Effector memory CD8-positive, alpha-beta T cell (primary cell): ENCODE data around the gene DELE1.

ENCODE experiments used
- ATAC-seq: fragments of 150-1000 bp; cut with Tn5 transposase; replicated peaks from 2 replicates; pipeline ENCODE4 v1.10.0; 2021; ENCODE audit warnings: mild to moderate bottlenecking, moderate library complexity
- DNase-seq, 3 experiments: peaks; one replicate each; pipeline ENCODE4 v3.0.0; 2021
- H3K27ac Mint-ChIP-seq, 2 donors: one replicate each; pipeline ENCODE4 v1.8.0; 2022; ENCODE audit warnings: mild to moderate bottlenecking in 2 of 2, mixed read lengths in 2 of 2, moderate library complexity in 2 of 2
- H3K27me3 Mint-ChIP-seq, 2 donors: one replicate each; pipeline ENCODE4 v1.8.0; 2022; ENCODE audit warnings: mixed read lengths in 2 of 2
- H3K36me3 Mint-ChIP-seq: one replicate; pipeline ENCODE4 v1.8.0; 2022; ENCODE audit warnings: mild to moderate bottlenecking, moderate library complexity, mixed read lengths; ENCODE audit not compliant: insufficient read depth
- H3K4me1 Mint-ChIP-seq, 2 donors: one replicate each; pipeline ENCODE4 v1.8.0; 2022; ENCODE audit warnings: low read depth in 2 of 2, mixed read lengths in 2 of 2
- H3K4me3 Mint-ChIP-seq, 2 donors: one replicate each; pipeline ENCODE4 v1.8.0; 2022; ENCODE audit warnings: mild to moderate bottlenecking in 2 of 2, mixed read lengths in 2 of 2, moderate library complexity in 2 of 2
- H3K9me3 Mint-ChIP-seq, 2 donors: one replicate each; pipeline ENCODE4 v1.8.0; 2022; ENCODE audit warnings: mixed read lengths in 2 of 2

The DELE1 gene

DNA sequence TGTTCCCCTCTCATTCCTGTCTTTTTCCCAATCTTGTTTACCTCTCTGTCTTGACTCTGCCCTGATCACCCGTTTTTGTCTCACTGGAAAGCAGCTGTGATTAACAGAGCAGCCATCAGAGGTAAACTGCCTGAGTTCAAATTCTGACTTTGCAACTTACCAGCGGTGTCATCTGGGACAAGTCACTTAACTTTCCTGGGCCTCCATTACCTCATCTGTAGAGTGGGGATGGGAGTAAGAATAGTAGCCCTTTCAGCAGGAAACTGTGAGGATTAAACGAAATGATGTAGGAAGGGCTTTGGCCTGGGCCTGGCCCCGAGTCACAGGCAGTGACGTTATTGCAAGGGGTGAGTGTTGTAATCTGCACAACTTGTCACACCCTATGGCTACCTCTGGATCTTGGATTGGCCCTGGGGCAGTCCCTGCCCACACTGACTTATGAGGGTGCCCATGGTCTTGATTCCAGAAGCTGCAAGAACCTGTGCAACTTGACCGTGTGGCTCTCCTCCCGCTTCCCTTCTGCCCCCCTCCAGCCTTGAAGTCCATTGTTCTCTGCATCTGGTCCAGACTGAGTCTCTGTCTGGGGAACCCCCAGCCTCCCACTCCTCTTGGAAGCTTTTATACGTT, 35.0 kb downstream of the DELE1 start:
- no peak for ATAC-seq
- peak overlapping the region; percentile 2 to 49 for H3K27ac Mint-ChIP-seq
- no peak overlapping the region for H3K4me3 Mint-ChIP-seq
- no peaks in the 10 kb centered on the region for H3K9me3 Mint-ChIP-seq
- no peak for DNase-seq
- H3K36me3 Mint-ChIP-seq, result peaks cover 3% of the 10 kb centered on the region
- no peaks in the 10 kb centered on the region for H3K27me3 Mint-ChIP-seq
- H3K4me1 Mint-ChIP-seq, result peaks cover 27 to 36% of the 10 kb centered on the region in 2 donors

- H3K27ac Mint-ChIP-seq, result peak overlapping the region; percentile 49 to 72
- peaks cover 27 to 36% of the 10 kb centered on the region in 2 donors for H3K4me1 Mint-ChIP-seq
Observed at GRCh38 chr5:141960018-141960417, 36.3 kb downstream of the DELE1 start.

DNA sequence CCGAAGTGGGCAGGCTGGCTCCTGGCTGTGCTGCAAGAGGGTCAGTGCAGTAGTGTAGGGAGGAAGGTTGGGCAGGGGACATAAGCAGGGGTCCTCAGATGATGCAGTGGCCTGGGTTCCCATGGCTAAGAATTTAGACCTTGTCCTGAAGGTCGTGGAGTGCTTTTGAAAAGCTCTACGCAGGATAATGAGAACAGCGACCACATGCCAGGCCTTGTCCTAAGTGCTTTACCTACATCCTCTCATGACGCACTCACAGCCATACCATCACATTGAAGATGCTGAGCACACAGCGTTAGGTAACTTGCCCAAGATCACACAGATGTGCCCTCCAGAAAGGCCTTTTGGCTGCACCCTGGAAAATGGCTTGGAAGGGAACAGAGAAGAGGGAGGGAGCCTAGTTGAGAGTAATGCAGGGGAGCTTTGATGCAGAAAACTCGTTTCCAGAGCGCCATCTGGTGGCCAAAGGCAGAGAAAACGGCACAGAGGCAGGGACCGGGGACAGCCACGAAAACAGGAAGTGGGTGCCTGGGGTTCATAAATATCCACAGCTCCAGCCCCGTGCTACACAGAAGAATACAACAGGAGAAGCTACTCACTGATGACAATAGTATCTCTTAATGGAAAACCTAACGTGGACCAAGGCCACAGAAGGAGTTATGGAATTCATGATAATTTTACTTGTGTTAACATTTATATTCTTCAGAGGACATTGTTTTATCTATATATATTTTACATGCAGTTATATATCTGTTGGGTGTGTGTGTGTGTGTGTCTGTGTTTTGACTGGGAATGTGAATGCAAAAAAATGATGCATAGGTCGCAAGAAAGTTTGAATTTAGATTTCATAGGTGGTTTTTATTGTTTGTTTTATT, 37.0 kb downstream of the DELE1 start:
- peak overlapping the region; percentile 53 to 85 for H3K27ac Mint-ChIP-seq
- no peaks in the 10 kb centered on the region for H3K27me3 Mint-ChIP-seq
- H3K4me3 Mint-ChIP-seq, result peak overlapping the region; percentile 39 to 66
- DNase-seq (peak; percentile 90 to 92 (median 90)), ATAC-seq (peak; percentile 97)
- H3K4me1 Mint-ChIP-seq, result peaks cover 27 to 36% of the 10 kb centered on the region in 2 donors
- H3K9me3 Mint-ChIP-seq, result no peaks in the 10 kb centered on the region
- H3K36me3 Mint-ChIP-seq, result peaks cover 3% of the 10 kb centered on the region

More at GRCh38 chr5:141960018-141960417, 36.3 kb downstream of the DELE1 start:
- Mint-ChIP-seq H3K27me3 (no peaks in the 10 kb centered on the region), H3K4me3 (peak overlapping the region in 1 of 2 donors; percentile 32), H3K9me3 (no peaks in the 10 kb centered on the region), H3K36me3 (peaks cover 3% of the 10 kb centered on the region)
- ATAC-seq (no peak), DNase-seq (no peak)

DNA sequence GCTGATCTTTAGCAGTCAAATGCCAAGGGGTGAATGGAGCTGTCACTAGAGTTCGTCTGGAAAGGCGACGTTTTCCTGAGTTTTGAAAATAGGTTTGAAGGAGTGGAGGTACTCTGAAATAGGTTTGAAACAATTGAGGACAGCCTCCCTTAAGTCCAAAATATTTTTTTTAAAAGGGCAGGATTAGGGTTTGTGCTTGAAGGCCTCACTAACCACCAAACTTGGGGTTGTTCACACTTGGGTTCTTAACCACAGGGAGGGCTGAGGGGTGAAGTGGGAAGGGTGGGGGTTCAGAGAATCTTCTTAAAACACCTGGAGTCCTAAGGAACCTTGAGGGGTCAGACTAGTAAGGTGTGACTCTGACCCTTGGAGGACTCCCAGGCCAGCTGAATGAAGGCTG, 37.8 kb downstream of the DELE1 start:
- DNase-seq, result no peak
- Mint-ChIP-seq H3K9me3 (no peaks in the 10 kb centered on the region), H3K27ac (peak overlapping the region; percentile 53 to 85), H3K4me3 (peak overlapping the region; percentile 39 to 66), H3K4me1 (peaks cover 27 to 36% of the 10 kb centered on the region in 2 donors), H3K27me3 (no peaks in the 10 kb centered on the region), H3K36me3 (peaks cover 3% of the 10 kb centered on the region)
- peak; percentile 28 for ATAC-seq

GRCh38 chr5:141963701-141964100, 40.0 kb downstream of the DELE1 start:
- Mint-ChIP-seq H3K9me3 (no peaks in the 10 kb centered on the region), H3K27me3 (no peaks in the 10 kb centered on the region), H3K4me1 (peaks cover 20 to 27% of the 10 kb centered on the region in 2 donors), H3K27ac (no peak overlapping the region), H3K36me3 (peaks cover 3% of the 10 kb centered on the region), H3K4me3 (no peak overlapping the region)
- DNase-seq (no peak), ATAC-seq (no peak)

GRCh38 chr5:141965071-141965470, 41.4 kb downstream of the DELE1 start:
- Mint-ChIP-seq H3K4me3 (no peak overlapping the region), H3K36me3 (peaks cover 3% of the 10 kb centered on the region), H3K27ac (no peak overlapping the region), H3K9me3 (no peaks in the 10 kb centered on the region), H3K4me1 (peaks cover 27 to 28% of the 10 kb centered on the region in 2 donors), H3K27me3 (no peaks in the 10 kb centered on the region)
- DNase-seq, result no peak
- no peak for ATAC-seq

DNA sequence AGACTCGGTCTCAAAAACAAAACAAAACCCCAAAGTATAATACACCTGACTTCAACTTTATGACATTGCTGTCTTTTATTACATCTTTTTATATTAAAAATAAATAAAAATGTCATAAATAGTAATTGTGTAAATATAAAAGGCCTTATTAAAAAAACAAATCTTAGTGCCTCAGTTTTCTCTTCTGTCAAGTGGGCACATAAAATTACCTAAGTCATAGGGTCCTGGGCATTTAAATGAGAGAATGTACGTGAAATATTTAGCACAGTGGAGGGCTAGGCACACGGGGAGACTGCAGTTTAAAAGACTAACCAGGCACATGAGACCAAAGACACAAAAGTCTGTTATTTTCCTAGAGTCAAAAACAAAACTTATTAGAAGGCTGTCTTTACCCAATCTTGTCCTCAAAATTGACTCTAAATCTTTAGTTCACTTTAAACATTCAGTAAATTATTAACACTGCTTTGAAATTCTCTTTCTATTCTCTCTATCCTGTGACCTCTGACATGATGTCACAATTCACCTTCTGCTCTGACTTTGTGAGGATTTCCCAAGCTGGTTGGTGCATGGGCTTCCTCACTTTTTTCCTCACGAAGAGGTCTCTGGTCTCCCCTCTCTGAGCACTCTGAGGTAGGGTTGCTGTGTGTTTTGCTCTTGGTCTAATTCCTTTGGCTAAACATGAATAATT, 42.7 kb downstream of the DELE1 start:
- ATAC-seq (no peak), DNase-seq (no peak)
- H3K4me1 Mint-ChIP-seq, result peaks cover 17 to 23% of the 10 kb centered on the region in 2 donors
- no peak overlapping the region for H3K4me3 Mint-ChIP-seq
- no peaks in the 10 kb centered on the region for H3K27me3 Mint-ChIP-seq
- peaks cover 6% of the 10 kb centered on the region for H3K36me3 Mint-ChIP-seq
- H3K9me3 Mint-ChIP-seq, result no peaks in the 10 kb centered on the region
- no peak overlapping the region for H3K27ac Mint-ChIP-seq

DNA sequence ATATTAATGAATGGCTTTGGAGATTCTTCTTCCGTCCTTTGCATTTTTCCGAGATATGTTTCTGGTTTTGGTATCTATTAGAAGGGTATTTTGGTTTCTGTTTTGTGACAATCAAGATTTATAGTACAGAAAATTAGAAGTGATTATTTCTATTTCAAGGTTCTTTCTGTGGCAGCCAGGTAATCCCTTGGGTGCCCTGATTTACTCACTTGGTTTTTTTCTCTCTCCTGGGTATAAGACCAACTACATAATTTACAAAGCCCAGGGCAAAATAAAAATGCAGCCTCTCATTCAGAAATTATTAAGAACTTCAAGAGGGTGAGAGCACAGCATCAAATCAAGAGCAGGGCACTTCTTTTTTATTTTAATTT, 43.3 kb downstream of the DELE1 start:
- Mint-ChIP-seq H3K4me1 (peaks cover 15 to 23% of the 10 kb centered on the region in 2 donors), H3K27me3 (no peaks in the 10 kb centered on the region), H3K9me3 (no peaks in the 10 kb centered on the region), H3K4me3 (no peak overlapping the region), H3K27ac (no peak overlapping the region), H3K36me3 (peaks cover 7% of the 10 kb centered on the region)
- DNase-seq, result no peak
- no peak for ATAC-seq

DNA sequence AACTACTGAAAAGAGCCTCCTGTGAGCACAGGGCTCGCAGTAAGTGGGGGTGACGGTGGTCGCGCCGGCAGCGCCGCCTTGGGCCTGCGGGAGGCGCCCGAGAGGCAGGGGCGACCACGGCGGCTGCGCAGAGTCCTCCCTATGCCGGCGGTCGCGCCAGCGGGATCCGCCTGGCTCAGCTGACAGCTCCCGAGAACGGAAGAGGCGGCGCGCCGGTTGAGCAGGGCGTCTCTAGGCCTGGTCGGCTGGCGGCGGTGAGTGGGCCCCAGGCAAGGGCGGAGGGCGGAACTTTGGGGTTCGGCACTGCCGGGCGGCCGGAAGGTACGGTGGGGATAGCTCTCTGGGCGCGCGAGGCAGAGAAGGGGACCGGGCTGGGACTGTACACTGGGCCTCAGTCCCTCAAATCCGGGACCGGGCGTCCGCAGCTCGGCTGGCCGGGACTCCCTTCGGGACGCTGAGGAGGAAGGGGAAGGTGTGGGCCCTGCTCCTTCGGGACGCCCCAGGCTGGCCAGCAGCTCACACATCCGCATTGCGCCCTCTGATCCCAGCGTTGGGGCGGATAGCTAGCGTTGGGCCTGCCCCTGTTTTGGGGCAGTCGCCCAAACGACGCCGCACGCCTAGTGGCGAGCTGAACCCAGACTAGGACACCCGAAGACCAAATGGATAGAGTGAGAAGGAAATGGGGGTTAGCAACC, 45.4 kb downstream of the DELE1 start, which contains the start of gene RNF14:
Gene RNF14, plus strand, starts transcription at position 192 of the 695 bp plus-strand sequence. CDS start 4,484 bp downstream, outside the sequence.
- Mint-ChIP-seq H3K27me3 (no peaks in the 10 kb centered on the region), H3K4me1 (peaks cover 15 to 29% of the 10 kb centered on the region in 2 donors), H3K36me3 (peaks cover 25% of the 10 kb centered on the region), H3K27ac (peak within 1 kb of the TSS; percentile 98 to 99), H3K4me3 (peak within 1 kb of the TSS; percentile 91 to 93), H3K9me3 (no peaks in the 10 kb centered on the region)
- DNase-seq, result peak; percentile 92 to 94 (median 92)
- peak; percentile 95 for ATAC-seq

DNA sequence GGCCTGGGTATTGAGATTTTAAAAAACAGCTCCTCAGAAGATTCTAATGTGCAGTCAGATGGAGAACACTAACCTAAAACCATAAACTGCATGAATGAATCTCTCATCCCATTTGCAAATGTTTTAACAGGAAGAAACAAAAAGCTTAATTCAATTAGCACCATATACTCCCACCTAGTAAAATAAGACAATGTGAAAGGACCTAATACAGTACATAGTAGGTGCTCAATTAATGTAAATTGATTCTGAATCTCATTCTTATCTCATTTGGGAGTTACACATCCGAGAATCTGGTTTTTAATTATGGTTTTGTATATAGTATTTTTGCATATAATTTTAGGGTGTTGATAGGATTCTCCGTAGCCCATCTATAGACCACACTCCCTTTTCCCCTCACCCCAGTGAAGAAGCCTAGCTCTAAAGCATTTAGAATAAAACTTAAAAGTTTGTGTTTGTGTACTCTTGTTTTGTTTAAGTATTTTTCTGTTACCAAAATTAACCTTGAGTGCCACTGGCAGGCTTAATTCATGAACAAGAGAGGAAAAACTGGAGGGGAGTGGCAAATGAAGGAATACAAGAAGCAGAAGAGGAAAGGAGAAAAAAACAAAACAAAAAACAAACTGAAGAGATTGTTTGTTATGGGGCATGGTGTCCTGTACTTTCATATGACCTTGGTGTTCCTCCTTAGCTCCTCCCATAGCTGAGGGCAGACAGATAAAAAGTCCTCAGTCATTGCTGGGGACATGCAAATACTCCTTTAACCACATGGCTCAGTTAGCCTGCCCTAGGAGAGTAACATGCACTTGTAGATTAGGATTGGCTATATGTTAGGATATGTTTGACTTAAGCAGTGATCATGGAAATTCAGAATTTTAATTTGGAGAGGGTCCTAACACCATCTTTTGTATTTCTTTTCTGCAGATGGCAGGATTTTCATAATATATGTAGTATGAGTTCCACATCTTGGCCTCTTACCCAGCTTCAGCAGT, 46.4 kb downstream of the DELE1 start:
- ATAC-seq, result no peak
- H3K36me3 Mint-ChIP-seq, result peaks cover 35% of the 10 kb centered on the region
- H3K27ac Mint-ChIP-seq, result peak overlapping the region; percentile 98 to 99
- H3K4me1 Mint-ChIP-seq, result peaks cover 17 to 30% of the 10 kb centered on the region in 2 donors
- H3K9me3 Mint-ChIP-seq, result no peaks in the 10 kb centered on the region
- no peak for DNase-seq
- H3K4me3 Mint-ChIP-seq, result peak overlapping the region; percentile 91 to 93
- no peaks in the 10 kb centered on the region for H3K27me3 Mint-ChIP-seq

DNA sequence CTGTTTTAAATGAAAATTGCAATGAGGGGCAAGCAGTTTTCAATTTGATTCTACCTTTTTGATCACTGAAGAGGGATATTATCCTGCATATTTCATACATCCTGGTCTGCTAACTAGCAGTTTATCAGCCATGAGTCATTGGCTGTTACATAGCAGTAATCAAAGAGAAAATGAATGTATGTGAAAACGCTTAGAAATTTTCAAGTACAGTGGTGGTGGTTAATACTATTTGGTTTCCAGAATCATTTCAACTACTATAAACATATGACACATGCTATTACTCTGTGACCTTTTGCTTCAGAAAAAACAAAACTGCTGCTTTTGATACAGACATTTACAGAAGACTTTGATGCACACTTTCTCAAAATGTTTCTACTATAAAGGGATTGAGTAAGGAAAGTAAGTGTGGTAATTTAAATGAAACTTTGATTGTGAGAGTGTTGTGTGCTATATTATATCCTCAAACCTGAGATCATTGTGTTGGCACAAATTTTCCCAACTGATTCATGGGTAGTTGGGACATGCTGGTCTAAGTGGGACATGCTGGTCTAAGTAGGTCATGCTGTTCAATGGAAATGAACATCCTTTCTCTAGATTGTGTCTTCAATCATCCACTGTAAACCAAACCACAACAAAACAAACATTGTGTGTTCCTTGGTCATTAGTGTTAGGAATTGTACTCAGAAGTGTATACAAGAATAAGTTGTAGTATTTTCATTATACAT, 50.4 kb downstream of the DELE1 start:
- ATAC-seq (no peak), DNase-seq (no peak)
- H3K9me3 Mint-ChIP-seq, result no peaks in the 10 kb centered on the region
- no peaks in the 10 kb centered on the region for H3K27me3 Mint-ChIP-seq
- peaks cover 56% of the 10 kb centered on the region for H3K36me3 Mint-ChIP-seq
- H3K4me3 Mint-ChIP-seq, result no peak overlapping the region
- peaks cover 13 to 28% of the 10 kb centered on the region in 2 donors for H3K4me1 Mint-ChIP-seq
- no peak overlapping the region for H3K27ac Mint-ChIP-seq
